Keratinocyte (primary cell): ENCODE data around the gene RELB. TPM values are rescaled to one million over a fixed set of nuclear protein-coding genes. Genes with fewer than 3 reads are reported as not detected.
A peak's percentile ranks its signal among the peaks of the same experiment; 100 is the strongest.

Experiments
- DNase-seq: peaks from one replicate; pipeline ENCODE4 v3.0.0-alpha.2; 2011; ENCODE audit warnings: low read depth, missing footprints, low spot score
- FAIRE-seq: peaks from 2 replicates; lab custom pipeline; 2011; peaks lifted over from hg19 to GRCh38; lab: Jason Lieb, UNC
- H2AFZ ChIP-seq: 2 replicates; pipeline ENCODE4 v1.6.0; 2012; ENCODE audit warnings: low read length, control low read depth, inconsistent platforms; ENCODE audit not compliant: control insufficient read depth
- H3K27ac ChIP-seq: 2 replicates; pipeline ENCODE4 v1.5.1; 2011; ENCODE audit warnings: low read length; ENCODE audit not compliant: control insufficient read depth, insufficient read depth
- H3K27me3 ChIP-seq: 3 replicates; pipeline ENCODE4 v1.6.0; 2011; ENCODE audit warnings: low read length; ENCODE audit not compliant: control insufficient read depth, insufficient read depth; ENCODE audit errors: extremely low read depth
- H3K36me3 ChIP-seq, 2 experiments: 2 replicates in 1 of 2; 3 replicates in 1 of 2; pipeline ENCODE4 v1.5.1; 2011; ENCODE audit warnings: low read length in 2 of 2, mild to moderate bottlenecking in 1 of 2; ENCODE audit not compliant: control insufficient read depth in 2 of 2, insufficient read depth in 2 of 2; ENCODE audit errors: extremely low read depth in 1 of 2
- H3K4me1 ChIP-seq: 3 replicates; pipeline ENCODE4 v1.5.1; 2011; ENCODE audit warnings: low read length; ENCODE audit not compliant: control insufficient read depth, insufficient read depth; ENCODE audit errors: extremely low read depth
- H3K4me2 ChIP-seq: 3 replicates; pipeline ENCODE4 v1.6.0; 2011; ENCODE audit warnings: low read depth, low read length; ENCODE audit not compliant: control insufficient read depth, insufficient read depth; ENCODE audit errors: extremely low read depth
- H3K4me3 ChIP-seq, 3 experiments: fragments of 200-600 bp in 1 of 3; sonication (generic) in 1 of 3; 2 replicates in 2 of 3; 3 replicates in 1 of 3; pipeline ENCODE4 v1.5.1; 2011 to 2016; ENCODE audit warnings: low read length in 3 of 3, mild to moderate bottlenecking in 3 of 3, control low read depth in 2 of 3, inconsistent platforms in 1 of 3, low read depth in 1 of 3, mixed read lengths in 1 of 3, mixed run types in 1 of 3, moderate library complexity in 1 of 3; ENCODE audit not compliant: control insufficient read depth in 2 of 3, insufficient read depth in 2 of 3; ENCODE audit errors: extremely low read depth in 1 of 3
- H3K79me2 ChIP-seq: 2 replicates; pipeline ENCODE4 v1.6.0; 2012; ENCODE audit warnings: low read length; ENCODE audit not compliant: control insufficient read depth, insufficient read depth
- H3K9ac ChIP-seq: 3 replicates; pipeline ENCODE4 v1.6.0; 2011; ENCODE audit warnings: low read length; ENCODE audit not compliant: control insufficient read depth, insufficient read depth; ENCODE audit errors: extremely low read depth
- H3K9me1 ChIP-seq: 3 replicates; pipeline ENCODE4 v1.6.0; 2011; ENCODE audit warnings: low read length; ENCODE audit not compliant: control insufficient read depth, insufficient read depth; ENCODE audit errors: extremely low read depth
- H3K9me3 ChIP-seq: 2 replicates; pipeline ENCODE4 v1.5.1; 2012; ENCODE audit warnings: low read depth, low read length; ENCODE audit not compliant: control insufficient read depth
- H4K20me1 ChIP-seq: 3 replicates; pipeline ENCODE4 v1.6.0; 2011; ENCODE audit warnings: low read length; ENCODE audit not compliant: control insufficient read depth, insufficient read depth; ENCODE audit errors: extremely low read depth
- CTCF ChIP-seq, 3 experiments: IDR thresholded peaks in 1 of 3; conservative IDR thresholded peaks in 1 of 3; optimal IDR thresholded peaks in 1 of 3; 2 replicates in 2 of 3; 3 replicates in 1 of 3; pipeline versions ENCODE3 to v1.5.1; 2011; ENCODE audit warnings: low read length in 3 of 3, mild to moderate bottlenecking in 3 of 3, moderate library complexity in 2 of 3, control low read depth in 1 of 3, inconsistent platforms in 1 of 3; ENCODE audit not compliant: insufficient read depth in 2 of 3; ENCODE audit errors: extremely low read depth in 1 of 3
- EZH2 ChIP-seq: IDR thresholded peaks from one replicate; pipeline ENCODE4 v1.6.1; 2012; ENCODE audit warnings: inconsistent platforms, mild to moderate bottlenecking, low read length, moderate library complexity
- dilution Hi-C: fragments of 300-500 bp; cut with MboI; formaldehyde crosslinking; loops from one replicate; pipeline ENCODE4 v1.7.0; 2020; ENCODE audit warnings: low sequenced_read_pairs; ENCODE audit not compliant: extremely low pct_ligation_motif_present
- polyA plus RNA-seq, 5 experiments: library from polyadenylated mRNA; depleted of rRNA in 3 of 5; stranded (reverse) in 3 of 5; stranded (forward) in 1 of 5; unstranded in 1 of 5; fragments of >200 nt; gene quantifications; 1 replicate in 1 of 5; 2 replicates in 3 of 5; 3 replicates in 1 of 5; pipeline versions ENCODE4 v1.2.1 to v1.2.3, GENCODE V29; 2011 to 2012; ENCODE audit warnings: missing spikeins in 2 of 5, low read depth in 1 of 5, low replicate concordance in 1 of 5

RELB gene
- polyA plus RNA-seq, 1 donor (not counting 4 experiments of a cell fraction or from before 2014, with no cell fraction given), result 3.6 TPM

GRCh38 chr19:45050036-45050435, 48.8 kb downstream of the RELB start:
- Histone ChIP-seq H3K9me1 (peaks cover 3% of the 10 kb centered on the region), H3K27ac (no peak overlapping the region), H3K79me2 (peaks cover 44% of the 10 kb centered on the region), H3K4me3 (no peak overlapping the region), H3K36me3 (peaks cover 9 to 24% of the 10 kb centered on the region in 2 experiments), H3K27me3 (no peaks in the 10 kb centered on the region), H3K9me3 (no peaks in the 10 kb centered on the region), H3K4me1 (peaks cover 28% of the 10 kb centered on the region), H2AFZ (no peak overlapping the region), H3K4me2 (peak overlapping the region; percentile 29), H3K9ac (no peak overlapping the region), H4K20me1 (peaks cover 22% of the 10 kb centered on the region)
- TF ChIP-seq CTCF (optimal IDR thresholded peaks at IDR 0.05 in 1 of 3, IDR thresholded peaks at IDR 0.05 in 1 of 3, conservative IDR thresholded peaks at IDR 0.05 in 1 of 3; ENCODE audit: extremely low read depth in 1 of 3, insufficient read depth in 2 of 3, low read length in 3 of 3) (no peak), EZH2 (no peak)
- DNase-seq (peak; percentile 28), FAIRE-seq (peak; percentile 36)
- dilution Hi-C loops, result no loop called here

- H4K20me1 ChIP-seq, result peaks cover 16% of the 10 kb centered on the region
- TF ChIP-seq EZH2 (no peak), CTCF (optimal IDR thresholded peaks at IDR 0.05 in 1 of 3, IDR thresholded peaks at IDR 0.05 in 1 of 3, conservative IDR thresholded peaks at IDR 0.05 in 1 of 3; ENCODE audit: extremely low read depth in 1 of 3, insufficient read depth in 2 of 3, low read length in 3 of 3) (no peak)
- no peak for FAIRE-seq
- H3K4me1 ChIP-seq, result peaks cover 28% of the 10 kb centered on the region
- H2AFZ ChIP-seq, result no peak overlapping the region
- no peaks in the 10 kb centered on the region for H3K9me3 ChIP-seq
- peaks cover 10 to 21% of the 10 kb centered on the region in 2 experiments for H3K36me3 ChIP-seq
- DNase-seq, result no peak
- H3K9me1 ChIP-seq, result peaks cover 3% of the 10 kb centered on the region
- H3K4me3 ChIP-seq, result no peak overlapping the region
- H3K27ac ChIP-seq, result no peak overlapping the region
- H3K27me3 ChIP-seq, result no peaks in the 10 kb centered on the region
- dilution Hi-C loops, result no loop called here
- H3K79me2 ChIP-seq, result peaks cover 26% of the 10 kb centered on the region
- no peak overlapping the region for H3K4me2 ChIP-seq
- H3K9ac ChIP-seq, result no peak overlapping the region
These were observed 50.8 kb downstream of the RELB start for GRCh38 chr19:45051929-45052579.
